Glomerular endothelial cell (primary cell): ENCODE data around the gene FGFR1OP2. TPM values are rescaled to one million over a fixed set of nuclear protein-coding genes. Genes with fewer than 3 reads are reported as not detected.
"Not testable (repeated sequence)": the region's sequence is repeated elsewhere in the genome, so short reads cannot be mapped to it uniquely, and the experiment has no call there.

Experiments
- DNase-seq: peaks from one replicate; pipeline ENCODE4 v3.0.0-alpha.2; 2011; ENCODE audit warnings: low read depth, low spot score; ENCODE audit errors: extremely low read depth
- total RNA-seq: library from RNA; depleted of rRNA; stranded (reverse); fragments of >200 nt; gene quantifications from 2 replicates; pipeline ENCODE4 v1.2.3, GENCODE V29; 2015

The FGFR1OP2 gene
- 34.1 and 51.0 TPM in 2 replicates for total RNA-seq

DNA sequence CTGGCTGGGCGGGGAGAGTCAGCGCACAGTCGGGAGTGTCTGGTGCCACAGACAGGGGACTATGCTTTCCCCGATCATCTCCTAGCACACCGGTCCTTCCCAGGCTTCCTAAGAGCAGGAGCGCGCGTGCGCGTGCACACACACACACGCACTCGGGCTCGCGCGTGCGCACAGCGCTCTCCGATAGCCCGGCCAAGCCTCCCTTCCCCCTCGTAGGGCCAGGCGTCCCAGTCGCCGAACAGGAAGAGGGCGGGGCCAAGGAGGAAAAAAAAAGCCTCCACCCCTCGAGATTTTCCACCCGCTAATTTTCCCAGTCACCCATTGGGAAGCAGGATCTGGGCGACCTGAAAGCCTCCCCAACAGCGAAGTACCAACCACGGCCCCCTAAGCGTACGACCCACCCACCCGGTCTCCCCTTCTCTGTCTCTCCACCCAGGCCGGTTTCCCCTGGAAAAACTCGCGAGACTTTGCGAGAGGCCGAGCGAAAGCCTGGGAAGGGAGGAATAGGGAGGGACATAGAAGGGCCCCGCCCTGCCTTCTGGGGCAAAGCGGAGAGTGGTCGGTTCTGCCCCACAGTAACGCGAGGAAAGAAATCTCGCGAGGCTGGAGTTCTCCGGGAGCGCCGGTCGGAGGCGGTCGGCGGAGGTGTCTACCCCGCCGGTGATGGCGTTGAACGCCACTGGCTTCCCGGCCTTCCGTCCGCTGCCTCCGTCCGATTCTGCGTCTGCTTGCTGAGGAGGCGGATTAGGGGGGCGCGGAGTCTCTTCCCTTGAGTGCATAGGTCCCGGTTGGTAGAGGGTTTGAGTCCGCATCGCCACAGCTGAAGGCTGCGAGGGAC, at the start of gene FGFR1OP2, which contains the start of gene INTS13:
TSS of gene FGFR1OP2 (plus strand) at position 608 of the 838 bp plus-strand sequence. CDS start 15,689 bp downstream, outside the sequence.
TSS of gene INTS13 (minus strand) at position 119 of the 838 bp plus-strand sequence. CDS start 1,178 bp downstream, outside the sequence.
- peak; percentile 97 for DNase-seq

DNA sequence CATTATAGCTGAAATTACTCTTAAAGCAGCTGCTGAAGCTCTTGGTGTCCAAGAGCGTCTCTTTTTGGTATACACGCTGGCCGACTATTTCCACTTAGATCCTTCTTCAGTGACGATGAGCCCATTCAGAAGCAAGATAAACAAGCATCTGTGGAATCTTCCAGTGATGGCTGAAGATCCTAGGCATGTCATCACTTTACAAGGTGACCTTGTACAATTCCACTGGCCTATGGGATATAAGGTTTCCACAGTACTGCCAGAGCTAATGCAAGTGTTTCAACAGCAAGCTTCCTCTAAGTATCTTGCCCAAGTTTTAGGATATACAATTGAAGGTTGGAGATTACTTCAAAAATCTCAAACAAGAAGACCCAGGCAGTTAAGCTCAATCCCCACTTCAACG, 47.5 kb upstream of the FGFR1OP2 start:
- no peak for DNase-seq

DNA sequence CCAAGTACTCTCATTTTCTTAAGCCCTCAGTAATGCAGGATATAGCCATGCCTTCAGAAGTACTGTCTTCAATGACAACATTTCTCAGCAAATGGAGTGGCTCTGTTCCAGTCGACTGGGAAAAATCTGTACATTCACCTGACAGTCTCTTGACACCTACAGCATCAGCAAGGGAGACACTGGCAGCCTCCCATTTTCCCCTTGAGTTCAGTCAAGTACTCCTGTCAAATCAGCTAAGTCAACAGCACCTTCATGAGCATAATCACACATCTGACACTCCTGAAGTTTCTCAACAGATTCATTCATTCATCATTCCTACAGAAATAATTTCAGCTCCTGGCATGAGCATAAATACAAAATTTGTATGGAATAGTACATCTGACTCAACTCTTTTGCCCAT, 46.6 kb upstream of the FGFR1OP2 start:
- no peak for DNase-seq

DNA sequence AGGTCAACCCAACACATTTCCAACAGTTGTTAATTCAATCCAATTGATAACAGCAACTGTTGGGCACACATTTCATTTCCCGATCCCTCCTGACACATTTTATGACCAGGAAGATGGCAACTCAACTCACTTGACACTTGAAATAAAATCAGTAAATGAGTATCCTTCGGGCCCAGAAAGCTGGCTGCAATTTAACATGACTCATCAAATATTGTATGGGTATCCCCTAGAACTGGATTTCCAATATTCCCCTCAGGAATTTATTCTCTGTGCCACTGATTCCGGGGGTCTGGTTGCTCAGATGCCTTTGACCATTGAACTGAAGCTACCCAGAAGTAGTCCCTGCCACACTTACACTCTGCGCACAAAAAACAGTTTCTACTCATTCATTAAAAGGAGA, 42.6 kb upstream of the FGFR1OP2 start:
- no peak for DNase-seq

DNA sequence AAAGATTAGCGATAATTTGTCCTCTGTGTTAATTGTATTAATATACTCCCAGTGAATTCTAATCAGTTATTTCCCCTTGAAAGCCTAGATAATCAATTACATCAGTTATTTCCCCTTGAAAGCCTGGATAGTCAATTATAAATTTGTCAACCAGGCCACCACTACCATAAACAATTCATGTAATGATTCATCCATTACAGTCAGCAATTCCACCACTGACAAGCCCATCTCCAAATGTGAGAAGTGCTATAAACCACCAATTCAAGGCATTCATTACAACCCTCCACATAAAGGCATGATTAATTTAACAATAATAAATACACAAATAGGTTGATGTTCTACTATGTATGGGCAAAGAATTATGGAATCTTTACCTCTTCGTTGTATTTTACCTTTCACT, 41.4 kb upstream of the FGFR1OP2 start:
- no peak for DNase-seq

DNA sequence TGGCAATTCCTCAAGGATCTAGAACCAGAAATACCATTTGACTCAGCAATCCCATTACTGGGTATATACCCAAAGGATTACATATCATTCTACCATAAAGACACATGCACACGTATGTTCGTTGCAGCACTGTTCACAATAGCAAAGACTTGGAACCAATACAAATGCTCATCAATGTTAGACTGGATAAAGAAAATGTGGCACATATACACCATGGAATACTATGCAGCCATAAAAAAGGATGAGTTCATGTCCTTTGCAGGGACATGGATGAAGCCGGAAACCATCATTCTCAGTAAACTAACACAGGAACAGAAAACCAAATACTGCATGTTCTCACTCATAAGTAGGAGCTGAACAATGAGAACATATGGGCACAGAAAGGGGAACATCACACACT, 34.9 kb upstream of the FGFR1OP2 start:
- DNase-seq, result not testable (repeated sequence)

DNA sequence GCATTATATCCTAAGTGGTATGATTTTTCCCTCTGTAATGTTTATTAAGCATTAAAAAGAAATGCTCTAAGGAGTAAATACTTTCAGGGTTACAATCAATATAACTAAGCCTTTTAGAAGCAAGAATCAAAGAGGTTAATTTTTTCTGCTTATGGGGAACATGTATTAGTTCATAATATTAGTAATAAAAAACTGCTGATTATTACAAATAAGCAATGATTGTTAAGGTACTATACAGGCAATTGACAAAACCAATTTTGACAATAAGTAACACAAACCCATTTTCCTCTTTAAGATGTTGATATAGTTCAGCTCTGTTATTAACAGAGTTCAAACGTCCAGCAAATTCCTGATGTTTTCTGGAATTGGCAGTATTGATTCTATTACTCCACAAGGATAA, 32.2 kb upstream of the FGFR1OP2 start:
- DNase-seq, result no peak

DNA sequence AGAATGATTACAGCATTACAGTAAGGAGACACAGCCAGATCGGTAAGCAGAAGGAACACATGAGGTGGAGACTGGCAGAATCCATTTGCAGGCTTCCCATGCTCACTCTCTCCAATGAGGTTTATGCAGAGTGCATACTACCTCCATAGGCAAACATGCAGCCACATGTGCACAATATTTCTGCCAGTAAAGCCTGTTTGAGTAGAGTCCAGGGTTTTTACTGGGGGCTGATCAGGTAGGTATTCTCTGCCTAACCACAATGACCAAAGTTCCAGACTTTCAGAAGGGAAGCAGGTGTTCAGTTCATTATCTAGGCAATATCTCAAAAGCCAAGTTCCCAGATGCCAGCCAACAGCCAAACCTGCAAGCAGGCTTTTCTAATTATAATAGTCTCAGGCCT, 31.6 kb upstream of the FGFR1OP2 start:
- DNase-seq, result no peak

DNA sequence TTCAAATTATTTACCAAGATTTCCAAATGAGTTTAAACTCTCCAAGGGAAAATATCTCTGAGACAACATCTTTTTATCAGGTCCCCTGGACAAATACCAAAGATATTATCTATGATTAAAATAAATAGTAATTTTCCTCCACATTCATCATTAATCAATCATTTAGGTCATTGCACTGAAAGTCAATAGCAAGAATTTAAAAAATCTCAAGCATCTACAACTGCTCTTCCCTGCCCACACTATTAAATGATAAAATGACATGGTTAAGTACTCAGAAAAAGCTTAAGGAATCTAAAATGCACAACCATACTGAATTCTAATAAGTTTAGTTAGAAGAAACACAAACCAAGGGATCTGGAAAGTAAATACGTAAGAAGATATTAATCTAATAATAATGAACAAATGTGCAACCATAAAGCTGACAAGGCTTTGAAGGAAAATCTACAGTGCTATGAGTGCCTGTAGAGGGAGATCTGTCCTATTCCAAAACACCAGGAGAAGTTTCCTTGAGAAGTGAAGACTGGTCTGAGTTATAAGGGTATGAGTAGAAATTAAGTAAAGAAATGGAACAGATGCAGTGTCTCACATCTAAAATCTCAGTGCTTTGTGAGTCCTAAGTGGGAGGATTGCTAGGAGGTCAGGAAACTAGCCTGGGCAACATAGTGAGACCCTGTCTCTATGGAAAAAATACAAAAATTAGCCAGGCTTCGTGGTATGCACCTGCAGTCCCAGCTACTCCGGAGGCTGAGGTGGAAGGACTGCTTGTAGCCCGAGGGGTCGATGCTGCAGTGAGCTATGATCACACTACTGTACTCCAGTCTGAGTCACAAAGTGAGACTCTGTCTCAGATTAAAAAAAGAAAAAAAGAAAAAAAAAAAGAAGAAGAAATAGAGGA, 19.7 kb upstream of the FGFR1OP2 start:
- DNase-seq, result no peak

DNA sequence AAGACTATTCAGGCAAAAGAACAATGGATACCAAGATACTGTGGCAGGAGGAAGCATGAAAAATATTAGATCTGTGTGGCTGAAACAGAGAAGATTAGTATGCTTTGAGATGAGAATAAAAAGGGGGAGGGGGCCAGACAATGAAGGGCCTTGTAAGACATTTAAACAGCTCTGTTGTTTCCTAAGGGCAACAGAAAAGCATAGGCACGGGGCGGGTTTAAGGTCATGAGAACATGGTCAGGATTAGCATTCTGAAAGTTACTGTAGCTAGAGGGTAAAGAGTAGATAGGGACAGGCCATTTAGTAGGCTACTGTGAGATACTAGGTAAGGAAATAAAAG, 19.1 kb upstream of the FGFR1OP2 start:
- no peak for DNase-seq

DNA sequence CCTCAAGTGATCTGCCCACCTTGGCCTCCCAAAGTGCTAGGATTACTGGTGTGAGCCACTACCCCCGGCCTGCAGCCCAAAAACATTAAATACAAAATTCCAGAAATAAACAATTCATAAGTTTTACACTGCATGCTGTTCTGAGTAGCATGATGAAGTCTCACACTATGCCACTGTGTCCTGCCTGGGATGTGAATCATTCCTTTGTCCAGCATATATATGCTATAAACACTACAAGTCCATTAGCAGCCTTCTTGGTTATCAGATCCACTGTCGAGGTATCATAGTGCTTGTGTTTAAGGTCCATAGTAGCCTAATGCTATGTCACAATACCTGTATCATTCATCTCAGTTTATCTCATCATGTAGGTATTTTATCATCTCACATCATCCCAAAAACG, 16.4 kb upstream of the FGFR1OP2 start:
- no peak for DNase-seq

DNA sequence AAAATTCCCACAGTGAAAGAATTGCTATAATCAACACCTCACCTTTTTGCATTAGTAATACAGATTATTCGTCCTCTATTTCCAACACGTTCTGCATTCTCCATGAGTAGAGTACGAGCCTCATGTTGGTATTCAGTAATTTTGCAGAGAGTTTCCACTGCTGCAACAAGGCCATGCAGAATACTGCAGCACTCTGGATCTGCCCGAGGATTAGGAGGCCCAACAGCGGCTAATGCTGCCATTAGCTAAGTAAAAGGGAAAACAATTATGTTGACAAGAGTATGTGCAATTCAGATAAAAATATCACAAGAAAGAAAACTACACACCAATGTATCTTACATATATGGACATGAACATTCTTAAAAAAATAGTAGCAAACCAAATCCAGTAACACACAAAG, 9.6 kb upstream of the FGFR1OP2 start:
- no peak for DNase-seq

DNA sequence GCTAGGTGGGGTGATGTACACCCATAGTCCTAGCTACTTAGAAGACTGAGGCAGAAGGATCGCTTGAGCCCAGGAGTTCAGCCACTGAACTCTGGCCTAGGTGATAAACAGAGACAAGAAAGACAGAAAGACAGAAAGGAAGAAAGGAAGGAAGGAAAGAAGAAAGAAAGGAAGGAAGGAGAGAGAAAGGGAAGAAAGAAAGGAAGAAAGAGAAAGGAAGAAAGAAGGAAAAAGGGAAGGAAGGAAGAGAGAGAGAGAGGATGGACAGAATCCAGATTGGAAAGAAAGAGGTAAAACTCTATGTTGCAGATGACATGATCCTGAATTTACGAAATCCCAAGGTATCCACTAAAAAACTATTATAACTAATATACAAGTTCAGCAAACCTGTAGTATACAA, 8.7 kb upstream of the FGFR1OP2 start:
- no peak for DNase-seq

DNA sequence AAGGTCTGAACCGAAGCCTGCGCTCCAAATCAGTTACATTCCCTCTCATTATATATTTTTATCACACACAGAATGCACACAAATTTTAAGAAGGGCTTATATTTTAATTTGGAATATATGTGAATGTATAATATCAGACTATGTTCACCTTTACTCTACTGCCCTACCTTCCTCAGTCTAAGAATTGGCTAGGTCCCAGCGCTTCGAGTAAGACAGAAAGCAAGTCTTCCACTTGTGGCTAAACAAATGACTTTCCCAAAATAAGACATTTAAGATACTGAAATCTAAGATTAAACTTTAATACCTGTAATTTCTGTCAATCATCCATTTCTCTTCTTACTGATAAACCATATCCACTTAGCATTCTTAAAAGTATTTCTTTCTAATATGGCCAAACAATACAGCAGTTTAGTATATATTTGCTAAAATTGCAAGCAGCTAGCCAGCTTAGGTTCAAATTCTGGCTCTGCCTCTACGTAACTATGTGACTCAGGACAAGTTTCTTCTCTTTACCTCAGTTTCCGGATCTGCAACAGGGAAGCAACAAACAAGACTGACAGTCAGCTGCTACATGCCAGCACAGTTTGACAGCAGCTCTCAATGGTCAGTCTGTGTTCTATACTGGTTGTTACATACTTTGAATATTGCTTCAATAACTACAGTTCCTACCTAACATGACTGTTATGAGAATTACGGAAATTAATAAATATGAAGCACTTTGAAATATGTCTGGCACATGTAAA, 2.5 kb upstream of the FGFR1OP2 start:
- DNase-seq, result no peak

DNA sequence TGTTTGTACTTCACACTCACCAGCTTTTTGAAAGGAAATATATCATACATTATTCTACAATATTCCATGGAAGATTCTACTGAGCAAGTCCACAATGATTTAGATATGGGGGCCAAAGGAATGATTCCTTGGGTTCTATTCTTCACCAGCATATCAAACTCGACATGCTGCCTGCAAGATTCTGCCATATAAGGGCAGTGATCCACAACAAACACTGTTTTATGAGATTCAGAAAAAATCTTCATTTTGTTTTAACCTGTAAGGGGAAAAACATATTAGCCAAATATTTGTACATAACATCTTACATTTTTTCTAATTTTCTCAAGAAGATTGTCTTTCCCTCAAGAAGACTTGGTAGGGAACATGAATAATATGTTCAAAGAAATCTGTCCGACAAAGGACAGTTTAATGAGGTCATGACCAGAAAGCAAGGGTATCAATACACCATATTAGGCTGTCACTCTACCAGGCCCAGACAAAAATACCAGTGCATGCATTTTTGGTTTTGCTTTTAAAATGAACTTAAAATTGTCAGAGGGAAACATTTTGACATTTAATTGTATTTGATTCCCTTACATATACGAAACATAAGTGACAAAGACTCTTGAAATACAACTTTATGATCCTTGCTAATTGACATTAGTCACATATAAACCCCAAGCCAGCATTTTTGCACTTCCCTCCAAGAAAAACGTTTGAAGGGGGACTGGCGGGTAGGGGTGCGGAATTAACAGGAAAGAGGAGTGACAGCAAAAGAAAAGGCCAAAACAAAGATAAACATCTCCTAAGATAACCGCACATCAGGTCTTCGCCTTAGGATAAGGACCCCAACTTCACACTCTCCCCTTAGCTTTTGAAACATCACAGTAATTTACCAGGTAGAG, 1.5 kb upstream of the FGFR1OP2 start:
- no peak for DNase-seq

DNA sequence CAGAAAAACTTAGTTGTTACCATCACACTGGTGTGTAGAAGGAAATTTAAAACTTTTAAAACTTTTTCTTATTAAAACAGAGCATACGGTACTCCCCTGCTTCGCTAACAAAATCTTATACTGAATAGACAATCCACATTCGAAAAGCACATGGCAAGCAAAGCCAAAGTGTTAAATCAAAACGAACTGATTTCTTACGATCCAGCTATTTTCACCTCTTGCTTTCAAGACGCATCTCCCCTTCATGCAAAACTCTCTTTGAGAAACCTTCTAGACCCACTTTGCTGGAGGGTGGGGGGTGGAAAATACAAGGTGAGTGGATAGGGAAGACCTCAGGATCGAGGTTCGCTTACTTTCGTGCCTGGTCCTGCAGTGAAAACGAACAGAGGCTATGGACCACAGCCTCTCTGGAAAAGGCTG, 817 bp upstream of the FGFR1OP2 start:
- DNase-seq, result no peak

DNA sequence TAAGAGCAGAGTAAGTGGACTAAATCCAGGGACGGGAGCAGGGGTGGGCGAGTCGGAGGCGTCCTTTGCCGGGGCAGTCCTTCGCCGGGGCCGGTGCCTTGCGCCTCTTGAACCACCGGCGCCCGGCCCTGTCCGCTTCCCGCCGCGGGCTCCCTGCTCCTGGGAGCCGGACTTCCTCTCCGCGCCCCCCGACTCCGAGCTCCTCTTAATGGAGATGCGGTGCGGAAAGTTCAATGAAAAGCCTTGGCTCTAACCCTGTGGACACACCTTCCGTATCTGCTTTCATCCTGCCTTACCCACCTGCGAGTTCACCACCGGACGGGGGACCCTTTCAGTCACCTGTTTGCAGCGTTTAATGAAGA, 412 bp downstream of the FGFR1OP2 start:
- DNase-seq, result no peak

DNA sequence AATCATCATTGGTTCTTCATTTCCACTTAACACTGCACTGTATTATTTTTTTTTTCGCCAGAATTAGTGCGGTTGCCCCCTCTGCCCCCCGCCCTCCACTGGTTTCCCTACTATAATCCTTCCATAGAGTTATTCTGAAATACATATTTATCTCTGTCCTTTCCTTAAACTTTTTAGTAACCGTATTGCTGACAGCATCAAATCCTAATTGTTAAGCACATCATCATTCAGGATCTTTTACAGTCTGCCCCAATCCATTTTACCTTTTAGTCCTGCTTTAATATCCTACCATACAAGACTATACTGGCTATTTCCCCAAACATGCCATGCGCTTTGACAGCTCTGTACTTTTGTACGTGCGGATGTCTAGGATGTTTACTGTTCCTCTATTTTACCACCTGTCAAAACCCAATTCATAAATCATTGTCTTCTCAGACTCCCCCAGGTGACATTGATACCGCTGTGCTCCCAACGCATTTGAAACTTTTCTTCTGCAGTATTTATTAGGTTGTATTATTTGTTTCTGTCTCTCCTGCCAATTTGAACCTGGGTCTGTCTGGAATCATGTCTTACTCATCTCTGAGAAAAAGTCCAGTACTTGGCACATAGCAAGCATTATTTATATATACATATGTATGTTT, 1.0 kb downstream of the FGFR1OP2 start:
- DNase-seq, result no peak

DNA sequence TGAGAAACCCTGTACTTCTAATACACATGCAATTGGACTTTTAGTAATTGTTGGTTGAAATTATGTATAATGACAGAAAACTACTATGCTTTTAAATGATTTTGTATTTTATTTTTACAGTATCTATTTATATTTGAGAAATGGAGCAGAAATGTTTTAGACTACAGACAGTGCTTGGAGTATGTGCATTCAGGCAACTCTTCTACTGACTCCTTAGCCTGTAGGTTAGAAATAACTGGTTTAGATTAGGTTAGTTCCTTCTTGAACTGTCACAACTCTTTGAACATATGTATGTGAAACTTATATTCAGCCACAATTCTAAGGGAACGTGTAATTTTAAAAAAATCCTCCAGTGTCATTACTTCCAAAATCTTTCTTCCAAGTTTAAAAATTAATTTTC, 1.7 kb downstream of the FGFR1OP2 start:
- no peak for DNase-seq
